ENCODE results near the gene TTYH1.

DNA sequence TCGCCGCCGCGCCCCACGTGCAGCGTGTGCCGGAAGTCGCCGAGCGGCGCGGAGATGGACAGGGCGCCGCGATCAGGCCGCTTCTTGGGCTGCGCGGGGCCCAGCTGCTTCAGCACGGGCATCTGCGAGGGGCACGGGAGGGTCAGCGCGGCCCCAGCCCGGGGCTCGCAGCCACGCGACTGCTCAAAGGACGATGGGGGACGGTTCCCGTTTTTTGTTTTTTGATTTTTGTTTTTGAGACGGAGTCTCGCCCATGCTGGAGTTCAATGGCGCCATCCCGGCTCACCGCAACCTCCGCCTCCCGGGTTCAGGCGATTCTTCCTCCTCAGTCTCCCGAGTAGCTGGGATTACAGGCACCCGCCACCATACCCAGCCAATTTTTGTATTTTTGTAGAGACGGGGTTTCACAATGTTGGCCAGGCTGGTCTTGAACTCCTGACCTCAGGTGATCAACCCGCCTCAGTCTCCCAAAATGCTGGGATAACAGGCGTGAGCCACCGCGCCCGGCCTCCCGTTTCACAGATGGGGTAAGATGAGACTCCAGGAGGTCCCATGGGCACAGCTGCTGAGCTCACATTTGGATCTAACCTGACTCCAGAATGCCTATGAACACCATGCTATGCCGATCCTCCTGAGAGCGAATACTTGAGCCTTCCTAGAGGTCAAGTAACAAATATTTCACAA, 50.3 kb downstream of the TTYH1 start:
- TF ChIP-seq RCOR1 (IDR thresholded peaks at IDR 0.05; ENCODE audit: low read depth, low read length) (no peak), JUNB (IDR thresholded peaks at IDR 0.05) (no peak), JUN (IDR thresholded peaks at IDR 0.05) (no peak), CBX8 (IDR thresholded peaks at IDR 0.05) (no peak), MAFK (IDR thresholded peaks at IDR 0.05; ENCODE audit: partially characterized antibody) (no peak), SREBF2 (IDR thresholded peaks at IDR 0.05) (no peak), KDM5A (IDR thresholded peaks at IDR 0.05) (no peak), POLR2A (IDR thresholded peaks at IDR 0.05; ENCODE audit: low read length) (no peak), EP300 (IDR thresholded peaks at IDR 0.05) (no peak)
- TF ChIP-seq, protein P1, sequence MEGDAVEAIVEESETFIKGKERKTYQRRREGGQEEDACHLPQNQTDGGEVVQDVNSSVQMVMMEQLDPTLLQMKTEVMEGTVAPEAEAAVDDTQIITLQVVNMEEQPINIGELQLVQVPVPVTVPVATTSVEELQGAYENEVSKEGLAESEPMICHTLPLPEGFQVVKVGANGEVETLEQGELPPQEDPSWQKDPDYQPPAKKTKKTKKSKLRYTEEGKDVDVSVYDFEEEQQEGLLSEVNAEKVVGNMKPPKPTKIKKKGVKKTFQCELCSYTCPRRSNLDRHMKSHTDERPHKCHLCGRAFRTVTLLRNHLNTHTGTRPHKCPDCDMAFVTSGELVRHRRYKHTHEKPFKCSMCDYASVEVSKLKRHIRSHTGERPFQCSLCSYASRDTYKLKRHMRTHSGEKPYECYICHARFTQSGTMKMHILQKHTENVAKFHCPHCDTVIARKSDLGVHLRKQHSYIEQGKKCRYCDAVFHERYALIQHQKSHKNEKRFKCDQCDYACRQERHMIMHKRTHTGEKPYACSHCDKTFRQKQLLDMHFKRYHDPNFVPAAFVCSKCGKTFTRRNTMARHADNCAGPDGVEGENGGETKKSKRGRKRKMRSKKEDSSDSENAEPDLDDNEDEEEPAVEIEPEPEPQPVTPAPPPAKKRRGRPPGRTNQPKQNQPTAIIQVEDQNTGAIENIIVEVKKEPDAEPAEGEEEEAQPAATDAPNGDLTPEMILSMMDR (IDR thresholded peaks at IDR 0.05) = no peak
- TF ChIP-seq, protein P2, sequence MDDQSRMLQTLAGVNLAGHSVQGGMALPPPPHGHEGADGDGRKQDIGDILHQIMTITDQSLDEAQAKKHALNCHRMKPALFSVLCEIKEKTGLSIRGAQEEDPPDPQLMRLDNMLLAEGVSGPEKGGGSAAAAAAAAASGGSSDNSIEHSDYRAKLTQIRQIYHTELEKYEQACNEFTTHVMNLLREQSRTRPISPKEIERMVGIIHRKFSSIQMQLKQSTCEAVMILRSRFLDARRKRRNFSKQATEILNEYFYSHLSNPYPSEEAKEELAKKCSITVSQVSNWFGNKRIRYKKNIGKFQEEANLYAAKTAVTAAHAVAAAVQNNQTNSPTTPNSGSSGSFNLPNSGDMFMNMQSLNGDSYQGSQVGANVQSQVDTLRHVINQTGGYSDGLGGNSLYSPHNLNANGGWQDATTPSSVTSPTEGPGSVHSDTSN (IDR thresholded peaks at IDR 0.05) = no peak
- TF ChIP-seq, protein P3, sequence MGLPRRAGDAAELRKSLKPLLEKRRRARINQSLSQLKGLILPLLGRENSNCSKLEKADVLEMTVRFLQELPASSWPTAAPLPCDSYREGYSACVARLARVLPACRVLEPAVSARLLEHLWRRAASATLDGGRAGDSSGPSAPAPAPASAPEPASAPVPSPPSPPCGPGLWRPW (IDR thresholded peaks at IDR 0.05) = no peak
